ENCODE results near the gene MYO18A.
"Not testable (repeated sequence)": the region's sequence is repeated elsewhere in the genome, so short reads cannot be mapped to it uniquely, and the experiment has no call there.

MYO18A gene

DNA sequence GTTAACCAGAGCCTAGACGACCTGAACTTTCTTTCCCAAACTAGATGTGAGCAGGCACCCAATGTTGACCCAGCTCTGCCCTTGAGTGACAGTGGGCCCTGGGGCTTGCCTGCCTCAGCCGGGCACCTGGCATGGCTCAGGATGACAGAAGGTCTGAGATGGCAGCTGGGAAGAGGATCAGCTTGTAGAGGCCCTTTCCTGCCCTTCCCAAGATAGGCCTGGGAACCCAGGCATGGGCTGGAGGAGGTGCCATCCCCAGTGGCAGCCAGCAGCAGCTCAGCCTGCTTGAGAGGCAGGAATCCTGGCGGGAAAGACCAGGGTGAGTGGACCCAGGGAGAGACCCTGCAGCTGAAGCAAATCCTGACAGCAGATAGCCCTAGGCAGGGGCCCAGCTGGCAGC lies 78.2 kb downstream of the MYO18A start:
- no peak for DNase-seq (ENCODE audit: low spot score)

DNA sequence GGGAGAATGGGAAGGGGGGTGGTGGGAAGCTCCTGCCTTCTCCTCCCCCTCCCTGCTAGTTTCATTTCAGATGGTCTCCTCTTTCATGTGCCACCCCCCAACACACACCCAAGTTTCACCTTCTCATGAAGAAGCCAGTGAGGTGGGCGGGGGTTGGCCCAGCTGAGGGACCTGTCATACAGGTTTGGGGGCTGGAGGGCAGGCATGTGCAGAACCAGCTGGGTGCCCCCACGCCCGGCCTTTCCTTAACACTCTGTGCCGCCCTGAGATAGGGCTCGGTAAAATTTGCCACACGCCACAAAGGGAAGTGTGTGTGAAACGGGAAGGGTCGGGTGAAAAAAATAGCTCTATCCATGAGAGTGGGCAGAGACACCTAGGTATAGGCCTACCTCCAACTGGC lies 79.9 kb downstream of the MYO18A start:
- DNase-seq (ENCODE audit: low spot score): no peak

DNA sequence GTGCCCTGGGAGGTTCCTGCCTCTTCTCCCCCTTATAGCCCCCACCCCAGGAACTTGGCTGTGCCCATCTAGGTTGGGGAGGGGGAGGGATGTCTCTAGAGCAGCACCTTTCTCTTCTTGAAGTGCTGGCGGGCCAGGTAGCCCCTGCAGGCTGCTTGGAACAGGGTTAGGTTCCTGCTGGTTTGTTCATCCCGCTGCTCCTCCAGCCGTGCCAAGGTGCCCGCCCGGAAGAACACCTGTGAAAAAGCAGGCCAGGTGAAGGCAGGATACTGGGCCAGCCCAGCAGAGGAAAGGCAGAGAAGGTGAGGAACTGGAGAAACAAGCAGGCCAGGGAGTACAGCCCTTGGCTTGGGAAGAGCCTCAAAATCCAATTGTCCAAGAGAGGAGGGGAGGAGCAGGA lies 80.7 kb downstream of the MYO18A start:
- DNase-seq (ENCODE audit: low spot score): no peak

DNA sequence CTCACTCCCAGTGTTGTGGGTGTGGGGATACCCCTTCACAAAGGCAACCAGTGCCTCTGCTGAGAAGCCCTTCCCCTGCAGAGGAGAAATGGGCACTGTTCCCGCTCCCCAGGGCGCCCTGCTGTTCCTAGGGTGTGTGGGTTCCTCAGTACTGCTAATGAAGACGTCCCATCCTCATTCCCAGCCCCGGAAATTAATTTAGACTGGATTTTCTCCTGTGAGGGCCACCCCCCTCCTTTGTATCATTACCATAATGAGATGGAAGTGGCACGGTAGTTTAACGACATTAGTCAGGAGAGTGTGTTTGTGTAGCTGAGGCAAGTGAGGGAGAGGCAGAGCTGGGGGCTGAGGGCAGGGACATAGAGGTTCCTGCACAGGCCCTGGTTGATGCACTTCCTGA lies 84.1 kb downstream of the MYO18A start:
- DNase-seq (ENCODE audit: low spot score): no peak

DNA sequence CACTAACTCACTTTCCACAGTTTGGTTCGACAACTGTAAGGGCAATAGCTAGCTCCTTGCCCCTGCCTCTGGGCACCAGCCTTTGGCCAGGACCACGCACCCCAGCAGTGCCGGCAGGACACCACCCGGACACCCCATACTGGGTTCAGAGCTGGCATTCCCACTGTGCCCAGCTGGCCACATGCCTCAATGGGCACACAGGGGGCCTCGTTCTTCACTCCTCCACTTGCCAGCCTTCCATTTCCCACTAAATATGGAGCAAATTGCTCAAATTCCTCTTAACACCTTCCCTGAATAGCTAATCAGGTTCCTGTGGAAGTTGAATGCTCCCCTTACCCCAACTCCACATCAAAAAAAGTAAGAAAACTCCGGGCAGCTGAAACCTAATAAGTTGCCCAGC lies 84.8 kb downstream of the MYO18A start:
- DNase-seq (ENCODE audit: low spot score): no peak

DNA sequence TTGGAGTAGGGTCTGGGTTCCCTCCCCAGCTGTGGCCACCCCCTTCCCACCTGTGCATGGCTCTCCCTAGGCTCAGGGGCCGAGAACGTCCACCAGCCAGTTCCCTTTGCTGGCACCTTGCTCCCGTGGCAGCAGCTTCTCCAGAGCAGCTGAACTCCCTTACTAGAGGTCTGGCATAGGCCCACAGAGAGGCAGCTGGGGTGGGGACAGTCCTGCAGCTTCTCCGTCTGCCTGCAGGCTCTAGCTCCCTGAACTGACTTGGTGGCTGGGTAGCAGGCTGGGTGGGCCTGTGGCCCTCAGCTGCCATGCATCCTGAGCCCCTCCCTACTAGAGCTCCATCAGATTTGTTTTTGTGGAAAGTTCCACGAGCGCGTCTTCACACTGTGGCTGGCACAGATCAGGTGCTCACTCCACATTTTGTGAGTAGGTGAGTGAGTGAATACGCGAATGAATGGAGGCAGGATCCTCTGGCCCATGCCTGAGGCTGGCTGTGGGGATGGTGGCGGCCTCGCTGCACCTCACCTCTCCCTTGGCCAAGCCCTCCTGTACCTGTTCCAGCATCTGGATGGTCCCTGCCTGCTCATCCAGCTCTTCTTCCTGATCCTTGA lies 86.0 kb downstream of the MYO18A start:
- peak; percentile 78 for DNase-seq (ENCODE audit: low spot score)

DNA sequence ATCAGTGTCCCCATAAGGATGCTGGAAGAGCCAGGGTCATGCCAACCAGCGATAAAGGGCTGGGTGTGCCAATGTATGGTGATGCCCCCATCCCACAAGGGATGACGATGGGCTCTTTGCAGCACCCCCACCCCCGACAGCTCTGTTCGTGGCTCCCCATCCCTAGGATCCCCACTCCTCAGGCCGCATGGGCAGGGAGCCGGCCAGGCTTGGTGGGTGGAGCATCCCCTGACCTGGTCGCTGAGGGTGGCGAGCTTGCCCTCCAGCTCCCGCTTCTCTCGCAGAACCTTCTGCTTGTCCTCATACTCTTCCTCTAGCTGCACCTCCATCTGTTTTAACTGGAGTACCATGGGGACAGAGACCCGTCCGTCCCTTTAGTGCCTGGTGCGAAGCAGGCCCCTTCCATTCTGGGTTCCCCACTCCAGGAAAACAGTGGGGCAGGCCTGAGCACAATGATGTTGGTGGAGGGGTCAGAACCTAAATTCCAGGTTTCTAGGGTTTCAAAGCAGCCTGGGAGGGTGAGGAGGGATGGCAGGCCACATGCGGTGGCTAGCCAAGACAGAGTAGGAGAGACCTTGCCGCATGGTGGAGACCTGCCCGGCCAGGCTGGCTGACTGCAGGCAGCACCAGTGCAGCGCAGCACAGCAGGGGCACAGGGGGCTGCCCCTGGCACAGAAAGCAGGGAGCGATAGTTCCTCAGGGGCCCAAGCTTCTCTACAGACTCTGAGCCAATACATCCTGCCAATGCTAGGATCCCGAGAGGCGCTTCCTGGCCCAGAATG lies 86.9 kb downstream of the MYO18A start:
- DNase-seq (ENCODE audit: low spot score): no peak

DNA sequence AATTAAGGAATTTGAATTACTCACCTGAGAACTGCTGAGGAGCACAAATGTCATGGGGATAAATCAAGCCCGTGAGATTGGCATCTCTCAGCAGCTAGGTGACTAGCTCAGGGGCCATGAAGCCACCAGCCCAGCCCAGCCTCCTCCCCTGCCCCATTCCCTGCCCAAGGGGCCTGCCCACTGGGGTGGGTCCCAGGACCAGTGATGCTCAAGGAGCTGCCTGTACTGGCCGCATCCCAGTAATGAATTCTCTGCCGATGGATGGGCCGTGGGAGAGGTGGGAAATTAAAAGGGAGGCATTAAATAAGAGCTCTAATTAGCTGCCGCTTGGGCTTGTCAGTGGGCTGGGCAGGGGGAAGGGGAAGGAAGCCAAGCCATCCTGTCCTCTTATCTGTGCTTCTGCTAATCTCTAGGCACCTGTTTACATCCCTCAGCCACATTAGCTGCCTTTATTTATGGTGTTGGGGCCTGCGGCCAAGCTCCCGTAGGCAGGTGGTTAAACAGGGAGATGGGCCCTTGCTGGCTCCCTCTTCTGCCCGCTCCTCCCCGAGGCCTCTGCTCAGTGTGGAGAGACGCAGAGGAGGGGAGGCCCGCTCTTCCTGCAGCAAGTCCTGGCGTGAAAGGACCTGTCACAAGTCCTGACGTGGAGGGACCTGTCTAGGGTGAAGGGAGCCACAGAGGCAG lies 88.5 kb downstream of the MYO18A start:
- peak; percentile 55 for DNase-seq (ENCODE audit: low spot score)

DNA sequence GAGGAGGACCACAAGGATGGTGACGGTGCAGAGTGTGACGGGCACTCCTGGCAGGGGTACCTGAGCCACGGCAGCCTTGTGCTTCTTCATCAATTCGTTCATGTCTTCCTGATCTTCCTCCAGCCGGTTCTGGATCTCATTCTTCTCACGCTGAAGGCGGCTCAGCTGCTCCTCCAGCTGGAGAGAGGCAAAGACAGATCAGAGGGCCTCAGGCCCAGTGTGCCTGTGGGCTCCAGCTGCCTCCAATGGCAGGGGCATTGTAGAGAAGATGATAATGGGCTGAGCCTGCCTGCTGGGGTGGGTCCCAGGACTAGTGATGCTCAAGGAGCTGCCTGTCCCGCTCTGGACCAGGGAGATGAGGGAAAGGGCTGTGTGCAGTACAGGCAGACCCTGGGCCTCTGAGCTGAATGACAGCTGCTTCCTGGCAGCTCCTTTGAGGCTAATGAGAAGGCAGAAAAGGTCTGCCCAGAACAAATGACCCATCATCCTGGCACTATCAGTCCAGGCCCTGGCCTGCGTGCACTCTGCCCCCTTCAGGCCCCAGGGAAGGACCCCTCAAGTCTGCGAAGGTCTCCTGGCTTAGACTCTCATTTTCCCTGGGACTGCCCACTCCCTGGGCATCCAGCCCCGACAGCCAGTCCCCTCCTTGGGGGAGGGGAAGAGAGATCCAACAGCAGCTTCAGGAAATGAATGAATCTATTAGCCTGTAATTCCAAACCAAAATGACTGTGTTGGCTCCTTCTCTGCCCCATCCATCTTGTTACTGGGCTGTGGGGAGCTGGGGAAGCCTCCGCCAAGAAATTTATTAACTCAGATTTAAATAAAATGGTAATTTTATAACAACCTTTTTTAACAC lies 89.2 kb downstream of the MYO18A start:
- no peak for DNase-seq (ENCODE audit: low spot score)

DNA sequence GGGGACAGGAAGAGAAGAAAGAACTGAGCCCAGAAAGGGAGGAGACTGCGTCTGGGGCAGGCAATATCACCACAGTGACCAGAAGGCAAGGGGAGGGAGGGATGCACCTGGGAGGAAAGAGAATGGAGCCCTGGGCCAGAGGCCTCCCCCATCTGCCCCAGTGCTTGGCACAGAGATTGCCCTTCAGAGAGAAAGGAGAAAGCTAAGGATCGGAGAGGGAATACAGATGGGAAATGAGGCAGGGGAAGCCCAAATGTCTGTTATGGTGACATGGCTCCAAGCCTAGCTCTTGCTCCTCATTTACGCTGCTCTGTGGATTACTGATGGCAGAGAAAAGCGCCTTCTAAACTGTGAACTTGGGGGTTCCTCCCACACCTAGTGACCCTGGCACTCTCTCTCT lies 90.1 kb downstream of the MYO18A start:
- no peak for DNase-seq (ENCODE audit: low spot score)

DNA sequence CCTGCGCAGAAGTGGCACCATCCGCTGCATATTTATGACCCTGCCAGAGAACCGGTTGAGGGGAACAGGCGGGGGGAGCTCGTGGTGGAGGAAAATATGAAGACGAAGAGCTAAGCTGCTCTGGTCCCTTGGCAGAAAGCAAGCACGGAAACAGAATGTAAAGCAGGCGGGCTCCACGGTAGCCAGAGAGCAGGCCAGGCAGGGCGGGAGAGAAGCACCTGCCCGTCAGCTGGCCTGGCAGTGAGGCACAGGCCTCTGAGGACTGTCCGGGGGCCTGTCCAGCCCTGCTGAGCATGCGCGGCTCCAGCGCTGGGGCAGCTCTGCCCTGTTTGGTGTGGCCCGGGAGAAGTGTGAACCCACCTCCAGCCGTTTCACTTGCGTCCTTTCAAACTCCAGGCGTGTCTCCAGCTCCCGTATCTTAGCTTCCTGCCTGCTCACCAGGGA lies 90.6 kb downstream of the MYO18A start:
- peak; percentile 92 for DNase-seq (ENCODE audit: low spot score)

DNA sequence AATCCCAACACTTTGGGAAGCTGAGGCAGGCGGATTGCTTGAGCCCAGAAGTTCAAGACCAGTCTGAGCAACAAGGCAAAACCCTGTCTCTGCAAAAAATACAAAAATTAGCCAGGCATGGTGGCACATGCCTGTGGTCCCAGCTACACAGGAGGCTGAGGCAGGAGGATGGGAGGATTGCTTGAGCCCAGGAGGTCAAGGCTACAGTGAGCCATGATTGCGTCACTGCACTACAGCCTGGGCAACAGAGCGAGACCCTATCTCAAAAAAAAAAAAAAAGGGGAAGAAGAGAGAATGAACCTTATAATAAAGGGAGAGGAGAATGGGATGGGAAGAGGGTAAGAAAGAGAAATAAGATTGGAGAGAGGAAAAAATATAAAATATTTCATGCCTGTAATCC lies 91.4 kb downstream of the MYO18A start:
- DNase-seq (ENCODE audit: low spot score): not testable (repeated sequence)

DNA sequence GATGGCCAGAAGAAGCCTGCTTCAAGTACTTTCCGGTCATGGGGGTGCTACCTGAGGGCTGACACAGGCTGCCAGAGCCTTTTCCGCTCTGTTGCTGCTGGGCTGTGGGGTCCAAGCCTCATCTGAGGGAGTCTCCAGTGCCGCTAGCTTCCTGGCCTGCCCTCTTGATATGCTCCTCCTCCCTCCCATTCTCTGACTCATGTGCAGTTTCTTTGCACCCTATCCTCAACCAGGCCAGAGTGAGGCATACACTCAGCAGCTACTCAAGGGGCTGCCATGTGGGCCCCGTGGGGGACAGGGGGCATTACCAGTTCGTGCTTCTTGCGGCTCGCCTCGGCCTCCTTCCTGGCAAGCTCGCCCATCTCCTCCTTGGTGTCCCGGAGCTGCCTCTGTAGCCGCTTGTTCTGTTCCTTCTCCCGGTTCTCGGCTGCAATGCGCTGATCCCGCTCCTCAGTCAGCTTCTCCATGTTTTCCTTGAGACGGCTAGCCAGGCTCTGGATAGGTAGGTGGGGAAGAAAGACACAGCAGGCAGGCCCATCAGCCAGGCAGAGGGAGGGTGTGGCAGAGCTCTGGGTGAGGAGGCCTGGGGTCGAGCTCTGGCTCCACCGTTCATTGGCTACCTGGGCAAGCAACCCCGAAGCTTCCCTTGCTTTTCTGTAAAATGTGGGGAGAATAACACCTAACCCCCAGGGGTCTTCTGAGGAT lies 93.4 kb downstream of the MYO18A start:
- no peak for DNase-seq (ENCODE audit: low spot score)

DNA sequence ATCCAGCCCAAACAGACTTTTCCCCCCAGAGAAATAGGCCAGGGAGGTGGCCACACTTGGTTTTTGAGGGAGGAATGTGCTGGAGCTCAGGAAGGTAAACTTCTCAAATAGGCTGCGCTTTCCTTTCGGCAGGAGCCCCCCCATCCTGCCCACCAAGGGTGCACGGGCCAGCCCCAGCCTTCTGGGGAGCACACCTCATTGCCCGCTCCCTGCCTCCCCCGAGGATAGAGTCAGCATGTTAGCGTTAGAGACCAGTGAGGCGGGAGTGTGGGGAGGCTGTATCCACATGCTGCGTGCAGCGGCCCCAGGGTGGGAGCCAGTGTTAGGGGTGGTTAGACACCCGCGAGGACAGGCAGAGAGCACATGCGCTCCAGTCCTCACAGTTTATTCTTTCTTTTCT lies 95.0 kb downstream of the MYO18A start:
- no peak for DNase-seq (ENCODE audit: low spot score)

DNA sequence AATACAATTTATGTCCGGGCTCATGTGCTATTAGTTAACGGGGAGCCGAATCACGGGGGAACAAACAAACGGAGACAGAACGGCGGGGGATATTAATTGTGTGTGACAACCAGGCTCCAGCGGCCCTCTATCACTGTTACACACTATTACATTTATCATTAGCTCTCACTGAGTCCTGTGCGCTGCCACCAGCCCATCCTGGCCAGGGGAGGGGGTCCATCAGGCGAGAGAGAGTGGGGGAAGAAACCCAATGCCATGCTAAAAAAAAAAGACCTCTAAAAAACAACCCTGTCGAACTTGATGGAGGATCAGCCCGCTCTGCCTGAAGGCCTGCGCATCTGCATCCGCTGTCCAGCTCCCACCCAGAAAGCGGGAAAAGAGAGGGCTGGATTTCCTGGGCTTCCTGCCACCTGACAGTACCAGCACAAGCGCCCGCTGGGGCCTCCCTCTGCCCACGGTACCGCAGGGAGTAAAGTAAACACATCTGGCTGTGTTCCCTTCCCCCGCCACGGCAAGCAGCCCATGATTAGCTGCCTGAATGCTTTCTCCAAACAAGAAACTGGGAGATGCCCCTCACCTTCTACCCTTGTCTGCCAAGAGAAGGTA lies 95.6 kb downstream of the MYO18A start:
- DNase-seq (ENCODE audit: low spot score): no peak

DNA sequence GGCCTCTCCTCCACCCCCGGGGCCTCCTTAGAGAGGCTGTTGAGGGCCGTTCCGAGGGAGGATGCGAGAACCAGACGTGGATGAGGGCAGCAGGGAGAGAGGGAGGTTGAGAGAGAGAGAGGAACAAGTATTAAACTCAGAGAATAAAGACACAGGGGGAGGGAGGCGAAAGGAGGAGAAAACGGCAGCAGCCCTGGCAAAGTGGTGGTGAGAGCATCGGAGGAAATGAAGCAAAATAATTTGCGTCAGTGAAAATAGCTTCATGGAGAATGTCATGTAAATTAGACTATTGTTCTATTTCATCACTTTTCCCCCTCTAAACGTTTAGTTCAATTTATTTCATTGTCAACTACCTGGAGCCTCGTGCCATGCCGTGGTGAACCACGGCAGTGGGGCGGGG lies 99.2 kb downstream of the MYO18A start:
- DNase-seq (ENCODE audit: low spot score): no peak

DNA sequence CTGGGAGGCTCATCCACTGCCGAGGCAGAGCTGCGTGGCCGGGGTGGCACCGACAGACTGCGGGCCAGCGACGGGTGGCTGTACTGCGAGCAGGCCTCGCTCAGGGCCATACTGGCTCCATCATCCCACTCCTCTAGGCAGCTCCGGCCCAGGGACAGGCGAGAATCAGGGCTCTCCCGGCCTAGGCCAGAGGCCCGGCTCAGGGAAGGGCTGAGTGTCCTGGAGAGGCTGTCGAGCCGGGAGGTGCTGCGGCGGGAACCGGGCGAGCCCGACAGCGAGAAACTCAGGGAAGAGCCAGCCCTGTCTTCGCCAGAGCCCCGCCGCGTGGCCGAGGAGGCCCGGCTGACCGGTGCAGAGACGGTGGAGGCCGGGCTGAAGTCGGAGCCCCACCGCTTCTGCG lies 99.9 kb downstream of the MYO18A start:
- no peak for DNase-seq (ENCODE audit: low spot score)

DNA sequence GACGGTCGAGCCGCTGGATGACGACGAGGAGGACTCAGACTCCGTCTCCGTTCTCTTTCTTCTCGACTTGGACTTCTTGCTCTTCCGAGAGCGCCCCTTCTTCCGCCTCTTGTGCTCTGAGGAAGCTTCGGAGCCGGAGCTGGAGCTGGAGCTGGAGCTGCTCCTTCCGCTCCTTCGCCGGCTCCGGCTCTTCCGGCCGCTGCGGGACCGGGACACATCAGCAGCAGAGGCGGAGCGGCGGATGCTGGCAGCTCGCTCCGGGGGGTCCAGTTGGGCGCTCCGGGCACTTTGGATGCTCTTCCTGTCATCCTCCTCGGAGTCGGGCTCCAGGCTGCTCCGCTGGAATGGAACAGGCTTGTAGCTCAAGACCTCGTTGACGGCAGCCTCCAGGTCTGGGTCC lies 100.3 kb downstream of the MYO18A start:
- DNase-seq (ENCODE audit: low spot score): no peak

DNA sequence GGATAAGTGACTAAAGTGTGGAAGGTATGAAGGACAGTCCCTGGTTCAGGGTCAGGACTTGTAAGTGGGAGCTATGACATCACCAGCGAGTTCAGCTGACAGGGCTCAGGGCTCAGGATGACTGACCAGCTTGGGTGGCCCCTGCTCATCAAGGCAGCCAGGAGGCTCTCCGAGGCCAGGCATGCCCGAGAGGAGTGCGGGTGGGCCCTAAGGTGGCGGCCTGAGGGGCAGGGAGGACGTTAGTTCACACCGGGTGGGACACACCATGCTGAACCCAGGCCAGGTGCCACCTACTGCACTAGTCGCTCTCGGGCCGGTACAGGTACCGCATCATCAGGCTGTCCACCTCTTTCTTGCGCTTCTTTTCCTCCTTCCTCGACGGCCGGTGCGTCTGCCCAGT lies 100.8 kb downstream of the MYO18A start:
- DNase-seq (ENCODE audit: low spot score): no peak

DNA sequence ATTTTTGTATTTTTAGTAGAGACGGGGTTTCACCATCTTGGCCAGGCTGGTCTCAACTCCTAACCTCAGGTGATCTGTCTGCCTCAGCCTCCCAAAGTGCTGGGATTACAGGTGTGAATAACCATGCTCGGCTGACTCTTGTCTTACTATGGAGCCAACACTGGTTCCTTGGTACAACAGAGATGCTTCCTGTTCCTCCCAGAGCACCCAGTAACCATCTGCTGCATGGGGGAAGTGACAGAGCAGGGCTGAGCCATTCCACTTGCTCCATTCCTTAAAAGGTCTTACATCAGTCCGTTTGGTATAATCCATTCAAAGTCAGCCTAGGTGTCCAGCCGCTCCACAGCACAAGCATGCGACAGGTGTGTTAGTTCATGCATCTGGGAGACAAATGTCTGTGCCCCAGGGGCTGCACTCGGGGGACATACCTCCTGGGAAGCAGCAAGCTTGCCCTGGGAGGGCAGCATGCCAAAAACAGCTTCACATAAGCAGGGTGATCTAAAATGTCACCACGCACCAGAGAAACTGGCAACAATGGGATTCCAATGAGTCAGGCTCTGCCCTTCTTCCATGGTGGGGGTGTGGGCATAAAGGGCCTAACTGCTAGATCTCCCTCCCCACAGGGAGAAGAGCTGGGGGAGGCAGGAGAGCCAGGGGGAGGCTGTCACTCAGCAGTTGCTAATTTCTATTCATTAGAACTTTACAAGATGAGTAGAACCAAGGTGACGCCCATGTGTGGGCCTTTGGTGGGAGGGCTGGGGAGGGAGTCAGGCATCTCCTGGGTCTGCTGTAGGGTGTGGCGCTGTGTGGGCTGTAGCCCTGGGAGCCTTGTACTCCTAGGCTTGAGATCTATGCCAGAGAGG lies 101.8 kb downstream of the MYO18A start:
- DNase-seq (ENCODE audit: low spot score): no peak
